AG09319 (cell line): Measurements from ENCODE around the gene TTC38.

ENCODE experiments used
- DNase-seq: peaks from one replicate; pipeline ENCODE4 v3.0.0-alpha.2; 2010; ENCODE audit warnings: low read depth; ENCODE audit errors: extremely low read depth
- CTCF ChIP-seq: IDR thresholded peaks from 2 replicates; pipeline ENCODE4 v1.5.1; 2011; ENCODE audit warnings: low read depth, mild to moderate bottlenecking, inconsistent platforms, low read length, moderate library complexity

The TTC38 gene

GRCh38 chr22:46267431-46268279 lies at the start of gene TTC38:
Gene TTC38, plus strand, starts transcription at chr22:46268008. Its CDS starts 32 bp downstream, at chr22:46268040.
- peak; percentile 40 for DNase-seq

GRCh38 chr22:46219636-46220035 lies 48.2 kb upstream of the TTC38 start:
- DNase-seq = no peak
- TF ChIP-seq CTCF = no peak

More at GRCh38 chr22:46267431-46268279, at the start of gene TTC38:
- no peak for TF ChIP-seq CTCF

DNA sequence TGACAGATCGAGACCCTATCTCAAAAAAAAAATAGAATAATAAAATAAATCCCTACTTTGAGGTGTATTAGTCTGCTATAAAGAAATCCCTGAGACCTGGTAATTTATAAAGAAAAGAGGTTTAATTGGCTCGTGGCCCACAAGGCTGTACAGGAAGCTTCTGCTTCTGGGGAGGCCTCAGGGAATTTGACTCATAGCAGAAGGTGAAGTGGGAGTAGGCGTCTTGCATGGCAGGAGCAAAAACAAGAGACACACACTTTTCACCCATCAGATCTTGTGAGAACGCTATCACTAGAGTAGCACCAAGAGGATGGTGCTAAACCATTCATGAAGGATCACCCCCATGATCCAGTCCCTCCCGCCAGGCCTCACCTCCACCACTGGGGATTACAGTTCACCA lies 46.9 kb upstream of the TTC38 start:
- no peak for DNase-seq
- no peak for TF ChIP-seq CTCF

DNA sequence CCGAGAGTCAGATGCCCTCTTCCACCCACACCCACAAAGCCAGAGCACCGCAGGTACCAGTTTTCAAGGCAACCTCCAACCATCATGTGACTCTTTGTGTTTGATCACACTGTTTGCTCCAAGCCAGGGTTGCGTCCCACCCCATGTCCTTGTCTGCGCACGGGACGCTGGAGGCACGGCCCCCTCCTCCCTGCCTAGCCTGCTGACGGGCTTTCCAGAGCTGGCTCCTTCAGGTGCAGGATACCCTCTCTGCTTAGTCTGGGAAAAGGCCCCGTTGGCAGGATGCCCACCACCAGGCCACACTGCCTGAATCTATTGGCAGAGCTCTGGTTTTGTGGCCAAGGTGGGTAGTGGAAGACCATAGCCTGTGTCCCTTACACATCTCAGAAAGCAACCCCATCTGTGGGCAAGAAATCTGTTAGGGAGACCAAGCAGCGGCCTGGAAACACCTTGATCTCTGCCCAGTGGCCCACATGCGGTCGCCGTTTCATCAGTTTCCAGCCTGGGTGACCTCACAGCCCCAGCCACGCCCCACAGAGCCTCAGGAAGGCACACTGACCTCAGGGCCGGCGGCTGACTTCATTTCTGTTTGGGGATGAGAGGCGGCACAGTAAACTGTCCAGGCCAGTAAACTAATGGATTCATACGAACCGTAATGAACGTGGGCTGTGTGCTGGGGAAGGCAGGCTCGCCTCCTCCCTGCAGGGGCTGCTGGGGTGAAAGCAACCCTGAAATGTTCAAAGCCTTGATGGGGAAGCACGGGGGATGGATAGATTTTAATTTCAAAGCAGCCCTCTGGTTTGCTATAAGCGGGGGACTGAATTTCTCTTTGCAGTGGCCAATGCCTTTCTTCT lies 43.5 kb upstream of the TTC38 start:
- no peak for TF ChIP-seq CTCF
- DNase-seq = no peak

DNA sequence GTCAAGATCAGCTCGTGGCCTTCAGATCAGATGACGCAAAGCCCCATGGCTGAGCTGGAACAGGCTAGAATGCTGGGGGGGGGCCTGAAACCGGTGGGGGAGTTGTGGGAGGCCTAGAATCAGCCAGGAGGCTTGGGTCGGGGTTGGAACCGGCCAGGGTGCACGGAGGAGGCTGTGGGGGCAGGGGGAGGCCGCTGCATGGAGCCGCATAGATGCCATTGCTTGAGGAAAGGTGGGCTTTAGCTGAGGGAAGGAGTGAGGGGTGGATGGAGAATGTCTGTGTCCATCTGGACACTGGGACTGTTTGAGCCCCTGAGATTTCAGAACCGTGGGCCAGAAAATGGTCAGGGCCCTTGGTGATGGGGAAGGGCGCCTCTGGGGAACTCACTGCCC lies 42.9 kb upstream of the TTC38 start:
- TF ChIP-seq CTCF = no peak
- no peak for DNase-seq

- DNase-seq = no peak
- no peak for TF ChIP-seq CTCF
These were observed 42.2 kb upstream of the TTC38 start for GRCh38 chr22:46225631-46226030.

GRCh38 chr22:46226577-46226976 lies 41.2 kb upstream of the TTC38 start:
- DNase-seq = no peak
- no peak for TF ChIP-seq CTCF
